NK-92 treated with Interleukin-12 subunit alpha and Interleukin-12 subunit beta, amount 100 ng/mL, for 24 hours (cell line): Measurements from ENCODE around the gene GRHL1.

Source experiments
- DNase-seq: peaks from one replicate; lab custom pipeline; 2025; lab: John Stamatoyannopoulos, UW

The GRHL1 gene

DNA sequence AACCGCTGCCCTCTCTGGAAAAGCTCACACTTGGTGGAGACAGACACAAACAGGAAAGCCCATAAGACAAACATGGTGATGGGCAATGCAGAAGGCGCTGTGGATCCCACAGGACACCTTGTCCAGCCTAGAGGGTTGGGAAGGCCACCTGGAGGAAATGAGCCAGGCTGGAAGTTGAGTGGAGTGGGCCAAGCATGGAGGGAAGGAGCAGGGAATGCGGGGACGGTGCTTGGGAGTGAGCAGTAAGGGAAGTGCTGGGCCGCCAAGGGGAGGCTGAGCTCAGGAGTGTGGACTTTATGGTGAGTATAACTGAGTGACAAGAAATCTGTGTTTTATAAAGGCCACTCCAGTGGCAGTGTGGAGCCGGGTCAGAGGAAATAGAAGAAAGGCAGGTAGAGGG, 2.8 kb upstream of the GRHL1 start:
- no peak for DNase-seq

DNA sequence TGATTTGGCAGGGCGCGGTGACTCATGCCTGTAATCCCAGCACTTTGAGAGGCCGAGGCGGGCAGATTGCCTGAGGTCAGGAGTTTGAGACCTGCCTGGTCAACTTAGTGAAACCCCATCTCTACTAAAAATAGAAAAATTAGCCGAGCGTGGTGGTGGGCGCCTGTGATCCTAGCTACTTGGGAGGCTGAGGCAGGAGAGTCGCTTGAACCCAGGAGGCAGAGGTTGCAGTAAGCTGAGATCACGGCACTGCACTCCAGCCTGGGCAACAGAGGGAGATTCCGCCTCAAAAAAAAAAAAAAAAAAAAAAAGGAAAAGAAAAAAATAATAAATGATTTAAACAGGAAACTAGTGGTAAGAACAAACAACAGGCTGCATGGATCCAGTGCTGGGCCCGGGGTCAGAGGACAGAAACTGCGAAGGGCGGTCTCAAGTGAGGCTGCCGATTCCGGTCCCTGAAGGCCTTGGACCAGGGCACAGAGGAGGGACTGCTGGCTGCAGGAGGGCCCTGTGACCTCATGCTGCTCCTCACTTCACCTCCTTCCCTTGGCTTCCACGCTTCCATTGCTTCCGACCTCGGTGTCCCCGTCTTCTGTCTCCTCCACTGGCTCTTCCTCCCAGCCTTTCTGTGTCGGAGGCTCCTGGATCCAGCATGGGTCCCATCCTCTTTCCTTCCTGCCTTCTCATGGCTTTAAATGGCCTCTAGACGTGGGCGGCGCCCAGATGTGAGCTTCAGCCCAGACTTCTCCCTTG, 2.1 kb upstream of the GRHL1 start:
- DNase-seq = no peak

DNA sequence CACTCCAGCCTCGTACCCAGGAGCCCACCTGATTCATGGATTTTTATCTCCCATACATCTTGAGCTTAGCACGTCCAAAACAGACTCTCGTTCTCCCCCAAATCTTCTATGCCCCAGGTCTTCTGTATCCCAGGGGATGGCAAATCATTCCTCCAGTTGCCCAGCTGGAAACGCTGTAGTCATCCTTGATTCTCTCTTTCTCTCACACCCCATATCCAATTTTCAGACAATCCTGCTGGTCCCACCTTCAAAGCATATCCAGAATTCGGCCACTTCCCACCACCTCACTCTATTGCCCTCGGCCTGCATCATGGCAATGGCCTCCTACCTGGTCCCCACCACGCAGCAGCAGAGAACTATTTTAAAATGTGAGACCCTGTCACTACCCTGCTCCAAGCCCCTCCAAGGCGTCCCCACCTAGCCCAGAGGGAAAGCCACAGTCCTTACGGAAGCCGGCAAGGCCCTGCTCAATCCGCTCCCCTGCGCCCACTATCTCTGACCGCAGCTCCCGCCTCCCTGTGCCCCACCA, 1.4 kb upstream of the GRHL1 start:
- no peak for DNase-seq

DNA sequence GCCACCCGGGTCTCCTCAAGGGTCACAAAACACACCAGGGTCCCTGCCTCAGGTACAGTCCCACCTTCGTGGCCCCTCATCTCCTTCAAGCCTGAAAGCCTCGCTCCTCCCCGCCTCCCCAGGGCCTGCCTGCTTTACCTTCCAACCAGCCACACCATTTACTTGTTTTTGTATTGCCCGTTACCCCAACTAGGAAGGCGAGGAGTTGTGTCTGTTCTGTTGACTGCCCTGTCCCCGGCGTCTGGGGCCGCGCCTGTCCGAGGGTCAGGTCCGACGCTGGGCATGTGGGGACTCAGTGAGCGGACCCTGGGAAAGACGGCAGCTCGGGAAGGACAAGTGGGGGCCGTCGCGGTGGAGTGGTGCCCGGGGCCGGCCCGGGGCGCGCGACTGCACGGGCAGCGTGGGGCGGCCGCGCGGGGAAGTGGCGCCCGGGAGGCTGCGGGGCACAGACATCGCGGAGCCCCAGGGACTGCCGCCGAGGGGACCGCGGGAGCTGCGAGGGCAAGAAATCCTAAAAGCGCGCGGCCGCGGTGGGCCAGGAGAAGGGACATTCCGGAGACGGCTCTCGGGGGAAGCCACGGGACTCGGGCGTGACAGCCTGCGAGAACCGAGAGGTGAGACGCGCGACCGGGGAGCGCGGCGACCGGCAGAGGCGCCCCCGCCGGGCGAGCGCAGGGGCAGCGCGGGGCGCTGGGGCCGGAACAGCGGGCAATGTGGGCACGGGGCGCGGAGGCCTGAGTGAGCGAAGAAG, 797 bp upstream of the GRHL1 start:
- no peak for DNase-seq

DNA sequence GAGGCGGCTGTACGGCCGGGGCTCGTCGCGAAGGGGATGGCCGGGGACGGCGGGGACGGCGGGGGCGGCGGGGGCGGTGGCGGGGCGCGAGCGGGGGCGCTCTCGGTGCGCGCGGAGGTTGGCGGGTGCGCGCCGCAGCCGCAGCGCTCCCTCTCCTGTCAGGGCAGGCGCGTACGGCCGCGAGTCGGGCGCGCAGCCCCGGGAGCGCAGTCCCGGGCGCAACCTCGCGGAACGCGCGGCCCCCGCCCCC, 296 bp upstream of the GRHL1 start:
- no peak for DNase-seq

DNA sequence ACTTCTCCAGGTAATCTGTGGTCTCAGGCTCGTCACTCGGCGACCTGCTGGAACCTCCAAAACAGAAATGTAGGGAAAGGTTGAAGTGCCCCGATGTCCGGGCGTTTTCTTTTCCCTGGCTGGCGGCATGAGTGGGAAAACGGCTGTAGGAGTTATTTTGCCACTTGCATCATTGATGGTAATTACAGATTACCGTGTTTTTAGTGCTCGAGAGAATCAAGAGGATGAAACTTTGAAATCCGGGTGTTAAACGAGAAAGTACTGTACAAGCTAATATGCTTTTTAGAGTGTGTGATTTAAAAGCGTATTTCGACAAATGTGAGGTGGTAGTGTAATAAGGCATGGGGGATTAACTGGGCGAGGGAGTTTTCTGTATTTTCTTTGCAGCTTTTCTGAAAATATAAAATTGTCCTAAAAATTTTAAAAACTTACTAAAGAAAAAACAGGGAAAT, 819 bp downstream of the GRHL1 start:
- DNase-seq = no peak

DNA sequence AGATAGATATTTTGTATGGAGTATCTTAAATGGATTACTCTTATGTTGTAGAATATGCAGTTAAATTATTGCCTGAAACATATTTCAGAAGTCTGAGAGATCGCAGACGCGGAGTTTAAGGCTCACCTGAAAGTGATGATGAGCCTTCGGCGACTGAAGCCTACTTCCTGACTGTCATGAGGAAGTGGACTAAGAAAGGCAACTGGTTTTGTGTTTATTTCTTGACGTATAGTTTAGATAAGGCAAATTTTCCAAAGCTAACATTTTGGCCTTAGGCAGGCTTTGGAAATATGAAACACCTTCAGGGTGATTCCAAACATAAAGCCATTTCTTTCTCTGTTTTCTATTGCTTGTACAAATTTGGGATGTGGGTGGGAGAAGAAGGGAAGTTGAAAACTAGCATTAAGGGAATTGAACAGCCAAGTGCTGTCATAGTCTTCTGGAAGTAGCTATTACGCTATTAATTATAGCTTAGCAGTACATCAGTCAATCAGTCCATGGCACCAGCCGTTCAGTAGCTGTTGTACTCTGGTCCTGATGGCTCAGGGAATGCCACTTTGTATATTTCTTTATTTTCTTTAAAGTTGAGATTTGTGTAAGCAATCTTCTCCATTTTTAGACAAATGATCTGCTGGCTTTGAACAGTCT, 1.5 kb downstream of the GRHL1 start:
- DNase-seq = no peak

DNA sequence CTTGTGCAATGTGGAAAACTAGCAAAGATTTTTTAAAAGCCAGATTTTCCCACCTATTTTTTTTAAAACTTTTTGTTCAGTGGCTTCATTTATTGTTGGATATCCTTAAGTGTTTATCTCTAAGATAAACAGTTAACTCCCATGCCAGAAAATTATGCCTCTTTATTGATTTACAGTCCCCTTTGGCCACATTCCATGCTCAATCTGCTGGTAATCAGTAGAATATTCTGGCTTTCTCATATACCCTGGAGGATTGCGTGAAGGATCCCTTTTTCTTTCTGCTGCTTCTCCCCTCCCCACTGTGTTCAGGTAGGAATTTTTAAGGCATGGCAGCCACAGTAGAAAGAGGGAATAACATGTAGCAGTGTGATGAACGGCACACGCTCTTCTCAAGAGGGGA, 2.6 kb downstream of the GRHL1 start:
- no peak for DNase-seq

DNA sequence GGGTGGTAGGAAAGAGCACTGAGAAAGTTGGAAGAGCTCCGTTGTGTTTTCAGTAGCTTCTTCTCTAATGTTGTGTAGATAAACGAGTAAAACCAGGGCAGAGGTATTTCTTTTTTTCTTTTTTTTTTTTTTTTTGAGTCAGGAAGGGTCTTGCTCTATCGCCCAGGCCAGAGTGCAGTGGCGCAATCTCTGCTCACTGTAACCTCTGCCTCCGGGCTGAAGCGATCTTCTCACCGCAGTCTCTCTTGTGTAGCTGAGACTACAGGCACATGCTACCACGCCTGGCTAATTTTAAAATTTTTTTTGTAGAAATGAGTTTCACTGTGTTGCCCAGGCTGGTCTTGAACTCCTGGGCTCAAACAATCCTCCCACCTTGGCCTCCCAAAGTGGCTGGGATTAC, 6.6 kb downstream of the GRHL1 start:
- DNase-seq = no peak

DNA sequence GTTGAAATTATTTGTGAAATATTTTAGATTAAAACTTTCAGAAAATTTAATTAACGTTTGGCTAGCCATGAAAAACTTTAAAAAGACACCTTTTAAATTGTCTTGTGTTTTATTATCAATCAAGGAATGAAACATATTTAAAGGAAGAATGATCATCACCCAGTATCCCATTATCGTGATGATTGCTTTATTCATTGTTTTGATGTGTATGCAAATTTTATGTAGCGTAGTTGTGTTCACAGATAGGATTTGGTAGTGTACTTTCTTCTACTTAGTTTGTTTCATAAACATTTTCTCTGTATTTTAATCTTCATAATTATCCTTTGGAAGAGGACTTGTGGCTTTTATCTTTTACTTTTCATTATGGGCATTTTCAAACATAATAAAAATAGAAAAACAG, 7.8 kb downstream of the GRHL1 start:
- DNase-seq = no peak

DNA sequence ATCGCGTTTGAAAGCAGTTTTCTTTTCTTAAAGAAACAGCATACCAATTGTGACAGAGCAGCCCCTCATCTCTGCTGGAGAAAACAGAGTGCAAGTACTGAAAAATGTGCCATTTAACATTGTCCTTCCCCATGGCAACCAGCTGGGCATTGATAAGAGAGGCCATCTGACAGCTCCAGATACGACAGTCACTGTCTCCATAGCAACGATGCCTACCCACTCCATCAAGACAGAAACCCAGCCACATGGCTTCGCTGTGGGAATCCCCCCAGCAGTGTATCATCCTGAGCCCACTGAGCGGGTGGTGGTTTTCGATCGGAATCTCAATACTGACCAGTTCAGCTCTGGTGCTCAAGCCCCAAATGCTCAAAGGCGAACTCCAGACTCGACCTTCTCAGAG, 9.5 kb downstream of the GRHL1 start:
- DNase-seq = no peak

DNA sequence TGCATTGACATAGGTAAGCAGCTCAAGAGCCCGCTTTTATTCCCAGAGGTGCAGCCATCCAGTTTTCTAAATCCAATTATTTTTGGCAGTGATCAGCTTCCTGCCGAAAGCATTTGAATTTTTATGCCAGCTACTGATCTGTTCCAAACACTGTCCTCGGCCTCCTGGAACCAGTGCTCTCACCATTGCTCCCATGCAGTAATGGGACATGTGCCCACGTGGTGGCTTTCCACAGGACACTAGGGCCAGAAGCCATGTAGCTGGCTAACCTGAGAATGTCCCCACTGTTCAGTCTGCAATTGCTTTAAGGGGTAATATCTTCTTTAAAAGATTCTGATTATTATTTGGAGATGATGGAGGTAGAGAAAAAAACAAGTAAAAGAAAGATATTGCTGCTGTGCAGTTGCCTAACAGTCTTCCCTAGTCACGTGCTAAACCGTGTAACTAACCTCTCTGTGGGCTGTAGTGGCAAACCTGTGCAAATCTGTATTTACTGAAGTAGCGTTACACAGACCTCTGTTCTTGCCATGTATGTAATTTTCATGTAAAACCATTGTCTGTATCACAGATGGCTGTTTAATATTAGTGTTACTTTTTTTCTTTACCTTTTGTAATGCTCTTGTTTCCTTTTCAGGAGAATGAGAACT, 13.0 kb downstream of the GRHL1 start:
- no peak for DNase-seq

DNA sequence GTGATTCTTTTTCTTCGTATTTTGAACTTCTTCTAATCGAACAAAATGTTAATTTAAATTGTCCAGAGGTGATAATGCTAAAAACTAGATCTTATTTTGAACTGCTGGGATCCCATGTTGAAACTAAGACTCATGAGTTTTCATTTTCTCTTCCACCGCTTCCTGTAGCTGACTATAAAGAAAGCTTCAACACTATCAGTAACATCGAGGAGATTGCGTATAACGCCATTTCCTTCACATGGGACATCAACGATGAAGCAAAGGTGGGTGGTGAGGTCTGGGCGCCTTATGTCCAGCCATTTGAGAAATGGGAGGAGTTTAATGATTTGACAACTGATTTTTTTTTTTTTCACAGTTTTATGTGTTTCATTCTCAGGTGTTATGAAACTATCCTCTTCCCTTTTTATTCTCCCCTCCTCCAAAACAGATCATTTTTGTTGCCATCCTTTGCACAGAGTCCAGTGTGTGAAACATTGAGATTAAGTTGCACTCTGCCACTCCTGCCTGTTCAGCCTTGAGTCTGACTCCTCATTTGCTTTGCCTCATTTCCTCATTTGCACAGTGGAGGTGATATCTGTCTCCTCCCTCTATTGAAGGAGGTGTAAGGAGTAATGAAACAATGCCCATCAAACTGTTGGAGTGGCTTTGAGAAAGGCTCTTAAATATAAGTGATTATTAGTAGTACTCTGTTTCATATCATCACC, 13.8 kb downstream of the GRHL1 start:
- DNase-seq = no peak

DNA sequence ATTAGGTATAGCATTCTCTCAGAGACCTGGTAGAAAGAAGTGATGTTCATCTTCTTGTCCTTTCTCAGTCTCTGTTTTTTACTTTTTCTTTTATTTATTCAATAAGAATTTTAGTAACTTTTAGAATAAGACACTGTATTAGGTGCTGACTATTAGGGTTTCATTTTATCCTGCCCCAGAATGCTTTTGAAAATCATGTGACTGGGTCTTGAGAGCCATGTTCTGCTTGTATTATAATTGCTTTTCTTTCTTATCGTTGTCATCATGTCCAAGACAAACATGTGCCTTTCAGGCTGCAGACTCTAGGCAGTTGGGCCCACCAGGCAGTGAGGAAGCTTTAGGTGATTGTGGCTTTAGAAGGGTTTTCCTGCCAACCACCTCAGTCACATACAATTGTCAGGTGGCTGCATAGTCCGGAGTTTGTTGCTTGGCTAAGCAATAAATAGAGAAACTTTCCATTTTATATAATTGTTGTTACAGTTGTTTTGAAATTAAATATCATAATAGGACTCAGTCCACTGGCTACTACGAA, 15.1 kb downstream of the GRHL1 start:
- no peak for DNase-seq

DNA sequence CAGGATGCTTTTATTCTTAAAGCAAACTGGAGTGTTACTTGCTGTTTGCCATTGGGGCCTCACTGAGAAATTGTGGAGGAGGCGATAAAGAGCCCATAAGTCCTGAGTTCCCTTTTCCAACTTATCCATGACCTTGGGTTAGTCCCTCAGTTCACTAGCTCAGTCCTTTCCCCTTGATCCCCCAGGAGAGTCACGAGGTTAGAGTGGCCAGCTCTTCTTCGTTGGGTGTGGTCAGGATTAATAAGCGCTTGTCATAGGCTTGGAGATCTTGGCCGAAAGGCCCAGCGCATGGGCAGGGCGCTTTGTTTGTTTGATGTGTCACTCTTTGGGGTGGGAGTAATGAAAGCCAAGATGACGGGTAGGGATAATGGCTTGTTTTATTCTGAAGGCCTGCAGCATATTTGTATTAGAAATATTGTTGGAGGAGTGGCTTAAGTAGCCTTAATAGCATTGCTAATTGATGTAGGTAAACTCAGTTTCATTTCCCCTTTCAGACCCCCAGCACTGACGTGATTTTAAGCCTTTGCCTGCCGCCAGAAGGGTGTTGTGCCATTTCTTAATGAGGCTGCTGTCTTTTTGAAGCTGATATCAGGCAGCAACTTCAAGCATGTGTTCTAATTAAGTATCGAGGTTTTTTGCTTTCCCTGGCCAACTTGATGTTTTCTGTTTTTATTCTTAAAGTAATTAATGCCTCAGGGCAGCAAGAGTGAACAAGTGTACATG, 15.7 kb downstream of the GRHL1 start:
- DNase-seq = no peak

DNA sequence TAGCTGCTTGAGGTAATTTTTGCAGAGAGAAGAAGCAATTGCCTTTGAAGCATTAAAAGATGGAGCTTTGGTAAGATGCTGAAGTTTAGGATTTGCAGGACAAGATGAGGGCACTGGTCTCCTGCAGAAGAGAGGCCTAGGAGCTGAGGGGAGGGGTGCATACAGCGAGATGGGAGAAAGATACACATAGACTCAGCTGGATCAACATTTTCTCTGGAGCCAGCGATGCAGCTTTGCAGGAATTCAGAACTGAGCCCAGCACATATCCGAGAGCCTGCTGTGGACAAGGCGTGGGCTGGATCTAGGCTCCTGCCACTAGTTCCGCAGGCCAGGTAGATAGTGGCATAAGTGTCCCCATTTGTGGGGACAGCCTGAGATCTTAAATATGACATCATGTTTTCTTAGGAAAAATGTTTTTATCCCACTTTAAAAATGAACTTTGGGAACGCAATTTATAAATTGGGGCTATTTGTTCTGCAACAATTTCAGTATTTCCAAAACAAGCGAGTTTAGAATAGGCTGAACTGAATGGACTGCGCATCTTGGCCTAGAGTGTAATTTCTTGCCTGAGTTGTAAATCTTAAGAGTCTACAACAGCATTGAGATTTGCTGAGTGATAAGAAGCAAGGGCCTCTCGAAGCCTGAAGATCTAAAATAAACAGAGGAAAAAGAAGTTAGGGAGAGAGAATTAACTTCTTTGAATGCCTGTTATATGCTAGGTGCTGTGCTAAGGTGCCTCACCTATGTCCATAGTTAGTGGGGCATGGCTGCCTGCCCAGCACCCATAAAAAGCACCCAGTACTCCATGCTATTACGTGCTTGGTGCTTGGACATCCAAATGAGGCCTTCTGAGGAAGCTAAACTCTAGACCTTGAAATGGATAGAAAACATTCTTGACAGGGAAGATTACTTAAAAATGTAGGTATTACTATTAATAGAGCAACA, 17.3 kb downstream of the GRHL1 start:
- no peak for DNase-seq

DNA sequence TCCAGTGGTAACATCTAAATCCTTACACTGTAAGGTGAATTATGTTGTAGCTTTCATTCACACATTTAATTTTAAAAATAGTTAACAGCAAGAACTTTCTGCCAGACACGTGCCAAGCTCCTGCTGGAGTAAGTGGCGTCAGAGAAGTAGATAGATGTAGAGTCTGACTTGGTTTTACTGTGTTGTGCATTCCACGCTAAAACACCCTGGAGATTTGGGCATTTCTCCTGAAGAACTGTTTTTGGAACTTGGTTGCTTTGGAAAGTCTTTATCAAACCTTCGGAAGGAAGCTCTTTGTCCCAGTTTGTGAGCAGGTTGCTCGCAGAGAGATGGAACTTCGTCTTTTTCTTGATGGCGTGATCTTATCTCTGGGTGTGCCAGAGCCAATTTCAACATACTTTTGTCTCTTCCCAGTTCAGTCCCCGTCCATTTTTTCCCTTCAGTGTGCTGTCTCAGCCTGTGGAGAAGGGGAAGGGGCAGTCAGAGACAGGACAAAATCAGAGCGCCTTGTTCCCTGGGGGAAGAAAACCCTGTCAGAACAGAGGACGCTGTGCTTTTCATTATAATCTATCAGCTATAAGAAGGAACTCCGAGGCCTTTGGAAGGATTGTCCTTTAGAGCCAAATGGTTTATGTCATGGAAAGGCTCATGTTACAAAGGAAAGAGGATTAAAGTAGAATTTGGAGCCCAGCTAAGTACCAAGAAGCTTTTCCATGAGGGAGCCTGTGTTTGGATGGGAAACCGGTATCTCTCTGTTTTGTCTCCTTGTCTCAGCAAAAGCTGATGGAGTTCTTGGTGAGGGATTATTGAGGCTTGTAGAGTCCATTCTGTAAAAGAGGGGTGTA, 18.9 kb downstream of the GRHL1 start:
- no peak for DNase-seq

DNA sequence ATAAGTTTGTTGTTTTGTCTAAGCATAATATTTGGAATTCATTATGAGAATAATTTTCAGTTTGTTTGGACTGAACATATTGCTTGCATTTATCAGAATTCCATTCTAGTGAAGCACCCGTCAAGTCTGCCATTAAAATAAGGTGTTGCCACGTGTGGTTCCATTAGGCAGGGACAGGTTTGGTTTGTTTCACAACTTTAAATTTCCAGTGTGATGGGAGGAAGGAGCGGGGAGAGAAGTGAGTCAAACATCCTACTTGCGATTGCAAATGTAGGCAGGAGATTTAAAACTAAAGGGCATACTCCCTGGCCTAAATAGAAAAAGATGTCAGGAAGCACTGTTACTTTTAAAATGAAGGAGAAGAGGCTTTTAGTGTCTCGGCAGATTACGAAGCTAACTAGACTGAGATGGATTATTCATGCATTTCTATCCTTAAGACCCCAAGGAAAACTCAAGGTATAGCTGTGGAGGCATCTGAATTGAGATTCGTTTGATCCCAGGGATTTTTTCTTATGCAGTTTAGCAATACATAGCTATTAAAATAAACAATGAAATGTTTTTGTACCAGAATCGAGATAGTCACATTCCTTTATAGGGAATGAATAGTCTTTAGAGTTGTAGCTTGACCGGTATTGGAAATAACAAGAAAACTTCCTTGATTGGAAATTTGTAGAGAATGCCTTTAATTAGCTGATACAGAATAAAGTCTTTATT, 19.8 kb downstream of the GRHL1 start:
- no peak for DNase-seq
